HUES48 (cell line): Measurements from ENCODE around the gene RUNX2.
A peak's percentile ranks its signal among the peaks of the same experiment; 100 is the strongest.

Experiments used
- H3K27ac ChIP-seq: one replicate; pipeline ENCODE4 v1.7.0; 2013; ENCODE audit warnings: low read depth, low read length, inconsistent platforms
- H3K27me3 ChIP-seq: 2 replicates; pipeline ENCODE4 v1.6.1; 2013; ENCODE audit warnings: mild to moderate bottlenecking, low read length; ENCODE audit not compliant: control insufficient read depth, insufficient read depth
- H3K36me3 ChIP-seq: 2 replicates; pipeline ENCODE4 v1.6.1; 2013; ENCODE audit warnings: low read length; ENCODE audit not compliant: control insufficient read depth, insufficient read depth
- H3K4me1 ChIP-seq: 2 replicates; pipeline ENCODE4 v1.6.1; 2013; ENCODE audit warnings: mild to moderate bottlenecking, low read length; ENCODE audit not compliant: control insufficient read depth, insufficient read depth
- H3K4me3 ChIP-seq: 2 replicates; pipeline ENCODE4 v1.5.1; 2013; ENCODE audit warnings: mild to moderate bottlenecking, low read depth, low read length
- H3K9ac ChIP-seq: 2 replicates; pipeline ENCODE4 v1.6.1; 2013; ENCODE audit warnings: mild to moderate bottlenecking, low read depth, low read length, moderate library complexity
- H3K9me3 ChIP-seq: 2 replicates; pipeline ENCODE4 v1.6.1; 2013; ENCODE audit warnings: low read length; ENCODE audit not compliant: control insufficient read depth, insufficient read depth

Gene RUNX2

GRCh38 chr6:45502456-45502855 is 174.3 kb downstream of the RUNX2 start:
- H3K4me1 ChIP-seq = peaks cover 16% of the 10 kb centered on the region
- no peak overlapping the region for H3K27ac ChIP-seq
- H3K36me3 ChIP-seq = no peaks in the 10 kb centered on the region
- H3K9me3 ChIP-seq = no peaks in the 10 kb centered on the region
- H3K9ac ChIP-seq = no peak overlapping the region
- H3K27me3 ChIP-seq = no peaks in the 10 kb centered on the region
- no peak overlapping the region for H3K4me3 ChIP-seq

DNA sequence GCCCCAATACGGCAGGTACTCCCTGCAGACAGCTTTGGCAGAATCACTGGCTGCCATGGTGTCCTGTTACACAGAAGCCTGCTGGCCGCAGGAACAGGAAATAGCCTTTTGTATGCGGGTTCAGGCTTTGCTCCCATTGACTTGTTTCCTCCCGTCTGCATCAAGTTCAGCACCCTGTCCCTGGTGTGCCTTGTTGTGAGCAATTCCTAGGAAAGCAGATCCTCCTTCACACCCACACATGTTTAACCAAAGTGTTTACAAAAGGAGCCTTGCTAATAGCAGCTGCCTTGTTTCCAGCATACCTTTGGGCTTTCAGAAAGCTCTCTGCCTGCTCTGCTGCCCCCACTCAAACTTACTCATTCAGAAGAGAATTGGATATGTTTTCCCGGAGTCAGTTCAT is 176.8 kb downstream of the RUNX2 start:
- Histone ChIP-seq H3K9ac (no peak overlapping the region), H3K4me3 (no peak overlapping the region), H3K27ac (peak overlapping the region; percentile 80), H3K27me3 (no peaks in the 10 kb centered on the region), H3K36me3 (no peaks in the 10 kb centered on the region), H3K4me1 (peaks cover 16% of the 10 kb centered on the region), H3K9me3 (no peaks in the 10 kb centered on the region)

GRCh38 chr6:45505470-45505869 is 177.3 kb downstream of the RUNX2 start:
- Histone ChIP-seq H3K27me3 (no peaks in the 10 kb centered on the region), H3K36me3 (no peaks in the 10 kb centered on the region), H3K27ac (peak overlapping the region; percentile 80), H3K9me3 (no peaks in the 10 kb centered on the region), H3K9ac (no peak overlapping the region), H3K4me3 (no peak overlapping the region), H3K4me1 (peaks cover 16% of the 10 kb centered on the region)

GRCh38 chr6:45507186-45507585 is 179.1 kb downstream of the RUNX2 start:
- H3K9me3 ChIP-seq = no peaks in the 10 kb centered on the region
- no peak overlapping the region for H3K9ac ChIP-seq
- no peaks in the 10 kb centered on the region for H3K36me3 ChIP-seq
- peaks cover 20% of the 10 kb centered on the region for H3K4me1 ChIP-seq
- H3K27ac ChIP-seq = no peak overlapping the region
- no peaks in the 10 kb centered on the region for H3K27me3 ChIP-seq
- H3K4me3 ChIP-seq = no peak overlapping the region

GRCh38 chr6:45509426-45509825 is 181.3 kb downstream of the RUNX2 start:
- Histone ChIP-seq H3K9me3 (no peaks in the 10 kb centered on the region), H3K9ac (no peak overlapping the region), H3K27ac (no peak overlapping the region), H3K27me3 (no peaks in the 10 kb centered on the region), H3K36me3 (no peaks in the 10 kb centered on the region), H3K4me1 (peaks cover 36% of the 10 kb centered on the region), H3K4me3 (no peak overlapping the region)

DNA sequence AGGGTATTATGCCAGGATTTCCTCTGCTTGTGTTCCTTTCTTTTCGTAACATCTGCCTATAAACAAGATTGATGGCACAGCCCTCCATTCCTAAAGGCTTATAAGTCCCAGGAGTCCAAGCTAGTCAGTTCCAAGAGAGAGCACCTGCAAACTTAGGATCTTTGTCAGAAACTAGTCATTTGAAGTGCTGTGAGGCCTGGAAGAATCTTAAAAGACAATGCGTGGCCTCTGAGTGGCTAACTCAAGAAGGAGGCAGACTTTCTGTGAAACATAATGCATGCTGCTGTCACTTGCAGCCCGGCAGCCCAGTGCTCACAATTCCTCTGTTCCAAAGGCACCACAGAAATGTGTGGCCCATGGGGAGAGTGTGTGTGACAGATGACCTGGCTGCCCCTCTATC is 184.6 kb downstream of the RUNX2 start:
- H3K9ac ChIP-seq = no peak overlapping the region
- H3K9me3 ChIP-seq = no peaks in the 10 kb centered on the region
- H3K27ac ChIP-seq = no peak overlapping the region
- no peak overlapping the region for H3K4me3 ChIP-seq
- H3K4me1 ChIP-seq = peaks cover 40% of the 10 kb centered on the region
- no peaks in the 10 kb centered on the region for H3K27me3 ChIP-seq
- no peaks in the 10 kb centered on the region for H3K36me3 ChIP-seq

DNA sequence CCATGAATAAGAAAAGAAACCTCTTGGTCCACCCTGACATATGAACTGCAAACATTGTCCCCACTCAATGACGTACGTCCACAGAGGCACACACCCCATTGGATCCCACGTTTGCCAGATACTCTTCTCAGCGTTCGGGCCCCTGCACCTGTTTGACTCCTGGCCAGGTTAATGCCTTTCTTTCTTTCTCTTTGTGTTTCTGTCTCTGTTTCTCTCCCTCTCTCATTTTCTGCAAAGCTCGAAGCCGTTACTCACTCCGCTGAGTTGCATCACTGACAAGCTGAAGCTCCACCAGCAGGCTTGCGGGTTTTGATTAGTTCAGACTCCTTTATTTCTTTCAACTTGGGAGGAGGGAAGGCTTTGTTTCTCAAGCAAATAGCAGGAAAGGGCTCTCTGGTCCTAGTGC is 185.1 kb downstream of the RUNX2 start:
- Histone ChIP-seq H3K9ac (no peak overlapping the region), H3K9me3 (no peaks in the 10 kb centered on the region), H3K27ac (peak overlapping the region; percentile 12), H3K36me3 (no peaks in the 10 kb centered on the region), H3K4me1 (peaks cover 40% of the 10 kb centered on the region), H3K27me3 (no peaks in the 10 kb centered on the region), H3K4me3 (no peak overlapping the region)

- H3K9ac ChIP-seq = no peak overlapping the region
- H3K9me3 ChIP-seq = no peaks in the 10 kb centered on the region
- no peaks in the 10 kb centered on the region for H3K36me3 ChIP-seq
- H3K27ac ChIP-seq = no peak overlapping the region
- no peaks in the 10 kb centered on the region for H3K27me3 ChIP-seq
- peaks cover 40% of the 10 kb centered on the region for H3K4me1 ChIP-seq
- no peak overlapping the region for H3K4me3 ChIP-seq
These were observed 185.7 kb downstream of the RUNX2 start for GRCh38 chr6:45513843-45514242.

DNA sequence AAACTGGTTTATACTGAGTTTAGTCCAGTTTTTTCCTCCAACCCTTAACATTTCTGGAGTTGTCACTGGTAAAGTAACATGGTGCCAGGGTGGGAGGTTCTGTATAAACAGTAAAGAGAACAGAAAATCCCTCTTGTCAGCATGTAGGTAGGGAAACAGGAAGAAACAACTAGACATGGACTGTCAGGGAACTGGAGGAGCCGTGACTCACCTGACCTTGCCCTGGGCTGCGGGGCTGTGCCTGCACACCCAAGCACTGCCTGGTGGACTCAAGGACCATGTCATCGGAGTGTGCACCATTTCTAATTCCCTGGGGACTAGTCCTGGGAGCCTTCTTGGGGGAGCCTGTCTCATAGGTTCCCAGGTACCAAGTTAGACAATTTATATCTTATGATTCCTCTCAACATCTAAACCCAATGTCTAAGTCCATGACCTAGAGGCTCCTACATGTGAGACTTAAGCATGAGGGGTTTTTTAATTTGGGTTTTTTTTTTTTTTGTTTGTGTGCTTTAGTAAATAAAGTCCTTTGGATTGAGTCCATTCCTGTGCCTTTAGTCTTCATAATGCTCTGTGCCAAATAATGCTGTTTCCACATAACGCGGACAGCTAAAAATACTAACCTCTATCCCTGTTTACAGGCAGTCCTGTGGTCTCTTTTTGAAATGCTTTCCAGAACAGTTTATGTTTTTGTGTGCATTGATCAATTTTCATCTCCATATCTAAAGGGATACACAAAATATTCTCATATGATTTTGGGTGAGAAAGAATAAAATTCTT is 186.5 kb downstream of the RUNX2 start:
- Histone ChIP-seq H3K27ac (no peak overlapping the region), H3K9ac (no peak overlapping the region), H3K4me1 (peaks cover 40% of the 10 kb centered on the region), H3K36me3 (no peaks in the 10 kb centered on the region), H3K4me3 (no peak overlapping the region), H3K27me3 (no peaks in the 10 kb centered on the region), H3K9me3 (no peaks in the 10 kb centered on the region)

GRCh38 chr6:45518013-45518720 is 190.0 kb downstream of the RUNX2 start:
- H3K9me3 ChIP-seq = no peaks in the 10 kb centered on the region
- H3K36me3 ChIP-seq = no peaks in the 10 kb centered on the region
- no peak overlapping the region for H3K27ac ChIP-seq
- no peak overlapping the region for H3K9ac ChIP-seq
- H3K27me3 ChIP-seq = no peaks in the 10 kb centered on the region
- peaks cover 60% of the 10 kb centered on the region for H3K4me1 ChIP-seq
- no peak overlapping the region for H3K4me3 ChIP-seq

DNA sequence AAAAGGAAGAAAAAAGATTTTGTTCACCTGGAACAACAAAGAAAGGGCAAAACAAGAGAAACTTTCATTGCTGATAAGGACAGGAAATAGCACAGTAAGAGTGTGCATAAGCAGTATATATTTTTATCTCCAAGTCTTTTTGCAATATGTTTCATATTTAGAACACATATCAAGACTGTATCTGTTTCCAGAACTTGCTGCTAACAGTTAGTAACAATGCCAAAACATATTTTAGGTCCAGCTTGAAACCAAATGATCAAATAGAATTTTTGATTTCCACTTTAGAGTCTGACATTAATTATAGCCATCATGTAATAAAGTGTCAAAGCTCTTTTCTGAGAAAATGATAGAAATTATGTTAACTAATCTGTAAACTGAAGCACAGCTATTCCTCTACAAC is 193.1 kb downstream of the RUNX2 start:
- peaks cover 31% of the 10 kb centered on the region for H3K4me1 ChIP-seq
- no peak overlapping the region for H3K4me3 ChIP-seq
- no peaks in the 10 kb centered on the region for H3K36me3 ChIP-seq
- no peak overlapping the region for H3K27ac ChIP-seq
- H3K9ac ChIP-seq = no peak overlapping the region
- no peaks in the 10 kb centered on the region for H3K27me3 ChIP-seq
- no peaks in the 10 kb centered on the region for H3K9me3 ChIP-seq
